ENCODE results near the gene ANKS1B.

- no peak for TF ChIP-seq CTCF (IDR thresholded peaks at IDR 0.05)
- no peak for TF ChIP-seq TCF7L2 (IDR thresholded peaks at IDR 0.05; ENCODE audit: low read depth, low read length)
- no peak for TF ChIP-seq POLR2AphosphoS5 (IDR thresholded peaks at IDR 0.05; ENCODE audit: low read depth, low read length)
- TF ChIP-seq, protein P1, sequence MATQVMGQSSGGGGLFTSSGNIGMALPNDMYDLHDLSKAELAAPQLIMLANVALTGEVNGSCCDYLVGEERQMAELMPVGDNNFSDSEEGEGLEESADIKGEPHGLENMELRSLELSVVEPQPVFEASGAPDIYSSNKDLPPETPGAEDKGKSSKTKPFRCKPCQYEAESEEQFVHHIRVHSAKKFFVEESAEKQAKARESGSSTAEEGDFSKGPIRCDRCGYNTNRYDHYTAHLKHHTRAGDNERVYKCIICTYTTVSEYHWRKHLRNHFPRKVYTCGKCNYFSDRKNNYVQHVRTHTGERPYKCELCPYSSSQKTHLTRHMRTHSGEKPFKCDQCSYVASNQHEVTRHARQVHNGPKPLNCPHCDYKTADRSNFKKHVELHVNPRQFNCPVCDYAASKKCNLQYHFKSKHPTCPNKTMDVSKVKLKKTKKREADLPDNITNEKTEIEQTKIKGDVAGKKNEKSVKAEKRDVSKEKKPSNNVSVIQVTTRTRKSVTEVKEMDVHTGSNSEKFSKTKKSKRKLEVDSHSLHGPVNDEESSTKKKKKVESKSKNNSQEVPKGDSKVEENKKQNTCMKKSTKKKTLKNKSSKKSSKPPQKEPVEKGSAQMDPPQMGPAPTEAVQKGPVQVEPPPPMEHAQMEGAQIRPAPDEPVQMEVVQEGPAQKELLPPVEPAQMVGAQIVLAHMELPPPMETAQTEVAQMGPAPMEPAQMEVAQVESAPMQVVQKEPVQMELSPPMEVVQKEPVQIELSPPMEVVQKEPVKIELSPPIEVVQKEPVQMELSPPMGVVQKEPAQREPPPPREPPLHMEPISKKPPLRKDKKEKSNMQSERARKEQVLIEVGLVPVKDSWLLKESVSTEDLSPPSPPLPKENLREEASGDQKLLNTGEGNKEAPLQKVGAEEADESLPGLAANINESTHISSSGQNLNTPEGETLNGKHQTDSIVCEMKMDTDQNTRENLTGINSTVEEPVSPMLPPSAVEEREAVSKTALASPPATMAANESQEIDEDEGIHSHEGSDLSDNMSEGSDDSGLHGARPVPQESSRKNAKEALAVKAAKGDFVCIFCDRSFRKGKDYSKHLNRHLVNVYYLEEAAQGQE (IDR thresholded peaks at IDR 0.05; ENCODE audit: insufficient read depth in 1 of 2, low read depth in 2 of 2, low read length in 1 of 2): no peak
Observed at GRCh38 chr12:99618657-99619056, 366.1 kb downstream of the ANKS1B start.
